Activated CD8-positive, alpha-beta memory T cell treated with anti-CD3 and anti-CD28 coated beads, Interleukin-2, amount 50 U/mL, for 1 hour (primary cell): ENCODE results near the gene UBE2E2.

Experiments used
- DNase-seq: peaks from one replicate; pipeline ENCODE4 v3.0.0-alpha.2; 2020; ENCODE audit errors: extremely low read depth

UBE2E2 gene

GRCh38 chr3:23620638-23621015, 417.5 kb downstream of the UBE2E2 start:
- DNase-seq, result no peak

GRCh38 chr3:23623844-23624243, 420.7 kb downstream of the UBE2E2 start:
- no peak for DNase-seq

GRCh38 chr3:23624305-23624704, 421.2 kb downstream of the UBE2E2 start:
- DNase-seq, result no peak

GRCh38 chr3:23626442-23626841, 423.3 kb downstream of the UBE2E2 start:
- DNase-seq, result no peak

DNA sequence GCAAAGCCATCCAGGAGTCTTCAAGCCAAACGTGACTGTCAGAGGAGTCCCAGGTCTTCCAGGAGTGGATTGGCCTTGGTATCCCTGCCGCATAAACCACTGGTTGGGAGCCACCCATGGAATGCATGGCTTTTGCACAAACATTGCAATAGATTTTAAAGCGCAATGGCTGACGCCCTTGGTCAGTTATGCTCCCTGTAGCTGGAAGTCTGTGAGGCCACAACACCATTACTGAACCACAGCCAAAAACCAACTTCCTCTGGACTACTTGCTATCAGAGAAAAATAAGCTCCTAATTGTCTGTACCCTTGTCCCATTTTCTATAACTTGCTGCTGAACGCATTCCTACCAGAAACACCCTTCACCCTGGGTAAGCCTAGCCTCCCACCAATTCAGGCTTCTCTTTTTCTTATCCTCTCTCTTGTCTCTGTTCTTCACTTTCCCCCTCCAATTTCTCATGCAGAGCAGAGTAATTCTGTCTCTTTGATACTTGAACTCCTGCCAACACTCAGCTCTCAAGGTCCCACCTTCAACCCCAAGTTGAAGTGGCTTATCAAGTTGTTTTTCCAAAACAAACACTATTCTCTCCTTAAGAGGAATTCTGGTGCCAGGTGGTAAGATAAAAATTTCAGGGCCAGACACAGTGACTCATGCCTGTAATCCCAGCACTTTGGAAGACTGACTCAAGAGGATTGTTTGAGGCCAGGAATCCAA, 426.2 kb downstream of the UBE2E2 start:
- DNase-seq, result no peak

GRCh38 chr3:23633261-23633960, 430.3 kb downstream of the UBE2E2 start:
- DNase-seq, result no peak

GRCh38 chr3:23637339-23637738, 434.2 kb downstream of the UBE2E2 start:
- no peak for DNase-seq

DNA sequence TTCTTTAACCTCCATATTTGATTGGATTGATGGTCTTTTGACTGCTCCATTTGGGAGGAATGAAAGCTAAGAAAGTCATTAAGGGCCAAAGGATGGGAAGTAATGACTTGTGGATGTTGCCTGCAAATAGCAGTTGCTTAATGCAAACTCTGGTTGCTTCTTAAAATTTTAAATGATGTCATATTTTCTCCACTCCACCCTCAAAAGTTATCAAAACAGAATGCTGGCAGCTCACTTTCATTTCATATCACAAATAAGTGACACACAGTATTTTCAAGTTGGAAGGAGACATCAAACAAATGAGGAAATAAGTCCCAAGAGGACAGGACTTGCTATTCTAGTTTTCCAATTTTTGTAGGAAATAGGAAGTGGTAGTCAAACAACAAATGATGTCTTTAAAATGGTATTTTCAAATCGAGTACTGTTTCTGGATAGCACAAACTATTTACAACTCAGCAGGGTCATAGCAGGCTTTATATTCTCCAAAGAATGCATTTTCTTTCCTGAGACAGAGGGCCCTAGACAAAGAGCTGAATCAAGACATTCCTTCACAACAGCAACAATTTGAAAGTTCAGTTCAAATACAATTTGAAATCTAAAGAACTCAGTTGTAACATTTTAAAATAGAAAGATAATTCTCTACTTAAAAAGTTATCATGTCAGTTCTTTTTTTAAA, 437.5 kb downstream of the UBE2E2 start:
- no peak for DNase-seq
